Heart right ventricle (tissue), 16 donors: ENCODE results near the gene RGS16. TPM values are rescaled to one million over a fixed set of nuclear protein-coding genes. Genes with fewer than 3 reads are reported as not detected.
A peak's percentile ranks its signal among the peaks of the same experiment; 100 is the strongest.
"Not testable (repeated sequence)": the region's sequence is repeated elsewhere in the genome, so short reads cannot be mapped to it uniquely, and the experiment has no call there.

Experiments used
- ATAC-seq, 8 donors: fragments of 200-7000 bp; cut with Tn5 transposase; one replicate each; pipeline ENCODE4 v1.9.1; 2020; ENCODE audit warnings: mild to moderate bottlenecking in 8 of 8, moderate library complexity in 8 of 8, moderate number of reproducible peaks in 1 of 8
- DNase-seq, 2 donors: peaks; one replicate each; pipeline ENCODE4 v3.0.0-alpha.2; 2020
- H3K27ac ChIP-seq, 10 donors: fragments of 200-600 bp; sonication (generic) in 2 of 10; one replicate each; pipeline versions ENCODE4 v1.5.0 to v1.8.0; 2020 to 2022; ENCODE audit warnings: mild to moderate bottlenecking in 3 of 10
- H3K27me3 ChIP-seq, 7 donors: fragments of 200-600 bp; one replicate each; pipeline ENCODE4 v1.8.0; 2021 to 2022; ENCODE audit warnings: mild to moderate bottlenecking in 2 of 7
- H3K36me3 ChIP-seq, 9 donors: fragments of 200-600 bp; sonication (generic) in 1 of 9; one replicate each; pipeline versions ENCODE4 v1.5.0 to v1.8.0; 2020 to 2022; ENCODE audit warnings: mild to moderate bottlenecking in 2 of 9
- H3K4me1 ChIP-seq, 9 donors: fragments of 200-600 bp; sonication (generic) in 1 of 9; one replicate each; pipeline versions ENCODE4 v1.5.0 to v1.8.0; 2020 to 2022; ENCODE audit warnings: mild to moderate bottlenecking in 4 of 9
- H3K4me3 ChIP-seq, 10 donors: fragments of 200-600 bp; sonication (generic) in 2 of 10; one replicate each; pipeline versions ENCODE4 v1.5.0 to v1.8.0; 2020 to 2022; ENCODE audit warnings: mild to moderate bottlenecking in 7 of 10, moderate library complexity in 2 of 10
- H3K9me3 ChIP-seq, 11 donors: fragments of 200-600 bp in 10 of 11; sonication (generic) in 2 of 11; one replicate each; pipeline versions ENCODE4 v1.5.0 to v1.8.0; 2013 to 2022; ENCODE audit warnings: mild to moderate bottlenecking in 2 of 11, control low read depth in 1 of 11, moderate library complexity in 1 of 11
- WGBS, 2 donors: extraction: QIAGEN DNeasy Blood & Tissue Kit; methylation state at CpG; one replicate each; pipeline ENCODE4 v1.1.7; 2013; ENCODE audit warnings: inconsistent platforms in 1 of 2; 5-methylcytosine and 5-hydroxymethylcytosine counted together
- intact Hi-C, 10 donors: fragments of 100-400 bp; cut with DNase I; formaldehyde crosslinking; loops; one replicate each; pipeline versions ENCODE4 v1.11.1 to v1.14.2; 2022
- polyA plus RNA-seq, 2 donors: library from polyadenylated mRNA; stranded (reverse); fragments of 200-250 nt; gene quantifications; one replicate each; pipeline ENCODE4 v1.2.3, GENCODE V29; 2013
- total RNA-seq, 10 donors: library from RNA; stranded (reverse); fragmentation: NEBNext Ultra II Directional in 3 of 10; extraction: Animal tissue kit (Norgen Biotek cat#: 25700) in 3 of 10; gene quantifications; one replicate each; pipeline versions ENCODE4 v1.2.1 to v1.2.4, GENCODE V29; 2021 to 2023
- TF ChIP-seq, protein P1 (sequence below), 9 donors: fragments of 200-600 bp; sonication (generic) in 2 of 9; IDR thresholded peaks; one replicate each; pipeline versions ENCODE4 v1.5.0 to v1.8.0; 2021 to 2022; ENCODE audit warnings: antibody characterized with exemption in 9 of 9, mild to moderate bottlenecking in 5 of 9, moderate library complexity in 1 of 9
- donor health status: Arrhythmogenic right ventricular cardiomyopathy.
- donor health status: ischemic (EF 13 %, LVEDD 7.1; RV severe dilation, severe dysfunction).
- donor health status: healthy with polysubstance abuse.
- donor health status: DM: no; HTN: yes; CAD: no.
- donor health status: DM: no; HTN: no; CAD: no.
- donor health status: ischemic (EF 25% LVEDD 6.9; RV normal size, moderate dysfunction).
- donor health status: ischemic (EF 25% LVEDD 5.7; RV mildly dilated, moderate dysfunction).
- donor health status: healthy.
- donor health status: DM: yes; HTN: yes; CAD: no.
- donor health status: Ischemic cardiomyopathy.
- donor health status: ischemic (EF 35%, LVEDD 5.7; RV mildly dilated, moderate dysfunction).
- donor health status: nonischemic (EF 11% LVEDD 7.7; RV severe dilation, severe dysfunction).
- donor health status: DM: yes; HTN: yes; CAD: no.
- donor health status: PGD.
- donor health status: ischemic (EF 29% LVEDD 5.4; RV normal size, mild dysfunction).
- donor health status: nonischemic (EF 23%, LVEDD 6.1; RV moderate dilation, normal function).

RGS16 gene
- total and polyA plus RNA-seq, 12 donors = 0.42 to 8.7 (median 2.3) TPM

DNA sequence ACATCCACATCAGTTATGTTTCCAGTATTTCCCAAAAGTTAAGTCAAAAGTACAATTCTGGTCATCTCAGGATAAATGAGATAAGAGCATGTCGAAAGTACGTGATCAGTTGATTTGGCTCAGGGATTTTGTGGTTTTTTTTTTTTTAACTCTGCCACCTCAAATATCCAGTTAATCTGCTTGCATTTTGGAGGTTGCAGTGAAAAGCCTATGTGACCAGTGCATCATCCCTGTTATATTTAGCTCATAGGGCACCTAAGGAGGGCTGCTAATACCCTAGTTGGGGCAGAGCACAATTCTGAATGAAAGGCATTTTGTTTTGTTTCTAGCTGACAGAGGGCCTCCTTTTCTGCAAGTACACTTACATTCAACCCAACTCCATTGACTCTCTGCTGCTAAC is 31.7 kb upstream of the RGS16 start:
- TF ChIP-seq, protein P1, sequence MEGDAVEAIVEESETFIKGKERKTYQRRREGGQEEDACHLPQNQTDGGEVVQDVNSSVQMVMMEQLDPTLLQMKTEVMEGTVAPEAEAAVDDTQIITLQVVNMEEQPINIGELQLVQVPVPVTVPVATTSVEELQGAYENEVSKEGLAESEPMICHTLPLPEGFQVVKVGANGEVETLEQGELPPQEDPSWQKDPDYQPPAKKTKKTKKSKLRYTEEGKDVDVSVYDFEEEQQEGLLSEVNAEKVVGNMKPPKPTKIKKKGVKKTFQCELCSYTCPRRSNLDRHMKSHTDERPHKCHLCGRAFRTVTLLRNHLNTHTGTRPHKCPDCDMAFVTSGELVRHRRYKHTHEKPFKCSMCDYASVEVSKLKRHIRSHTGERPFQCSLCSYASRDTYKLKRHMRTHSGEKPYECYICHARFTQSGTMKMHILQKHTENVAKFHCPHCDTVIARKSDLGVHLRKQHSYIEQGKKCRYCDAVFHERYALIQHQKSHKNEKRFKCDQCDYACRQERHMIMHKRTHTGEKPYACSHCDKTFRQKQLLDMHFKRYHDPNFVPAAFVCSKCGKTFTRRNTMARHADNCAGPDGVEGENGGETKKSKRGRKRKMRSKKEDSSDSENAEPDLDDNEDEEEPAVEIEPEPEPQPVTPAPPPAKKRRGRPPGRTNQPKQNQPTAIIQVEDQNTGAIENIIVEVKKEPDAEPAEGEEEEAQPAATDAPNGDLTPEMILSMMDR (IDR thresholded peaks at IDR 0.05) = no peak
- H3K27me3 ChIP-seq = no peaks in the 10 kb centered on the region
- peaks cover 0 to 16% (median 0%) of the 10 kb centered on the region in 9 donors for H3K4me1 ChIP-seq
- intact Hi-C loops = no loop called here
- 82 to 89% methylated on average over 2 of the region's 2 CpGs for WGBS, 2 donors
- no peaks in the 10 kb centered on the region for H3K36me3 ChIP-seq
- ATAC-seq (no peak), DNase-seq (no peak)
- no peaks in the 10 kb centered on the region for H3K9me3 ChIP-seq
- no peak overlapping the region for H3K27ac ChIP-seq
- H3K4me3 ChIP-seq = no peak overlapping the region

- Histone ChIP-seq H3K36me3 (no peaks in the 10 kb centered on the region), H3K27me3 (no peaks in the 10 kb centered on the region), H3K4me3 (no peak overlapping the region), H3K4me1 (peaks cover 0 to 27% (median 4%) of the 10 kb centered on the region in 9 donors), H3K9me3 (no peaks in the 10 kb centered on the region), H3K27ac (no peak overlapping the region)
- intact Hi-C loops = no loop called here
- TF ChIP-seq, protein P1 (IDR thresholded peaks at IDR 0.05) = no peak
- DNase-seq (no peak), ATAC-seq (no peak)
- 94 to 95% methylated on average over 9 of the region's 9 CpGs for WGBS, 2 donors
Observed at GRCh38 chr1:182634306-182635072, 30.3 kb upstream of the RGS16 start.

DNA sequence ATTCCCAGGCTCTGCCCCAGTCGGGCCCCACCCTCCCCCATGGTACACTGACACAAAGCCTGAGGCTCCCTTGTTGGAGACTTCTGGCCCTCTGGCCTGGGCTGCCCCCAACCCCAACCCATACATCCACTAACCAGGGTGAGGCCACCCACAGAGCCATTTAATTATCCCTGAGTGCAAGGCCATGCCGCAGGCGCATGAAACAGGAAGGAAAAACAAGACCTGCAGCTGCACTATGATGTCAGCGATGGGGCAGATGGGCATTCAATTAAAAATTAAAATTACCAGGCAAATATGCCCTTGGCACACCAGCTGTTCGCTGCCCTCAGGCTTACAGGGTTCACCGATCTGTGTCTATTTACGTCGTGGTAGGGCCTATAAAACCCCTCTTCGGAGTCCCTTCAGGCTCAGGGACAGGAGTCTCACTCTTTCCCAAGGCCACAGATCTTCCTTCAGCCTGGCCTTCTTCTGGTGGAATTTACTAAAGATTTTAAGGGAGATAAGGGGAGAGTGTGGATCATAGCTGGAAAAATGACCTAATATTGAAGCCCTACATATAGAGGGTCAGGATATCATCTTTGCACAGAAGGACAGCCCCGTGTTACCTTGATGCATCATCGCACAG is 29.6 kb upstream of the RGS16 start:
- WGBS, 2 donors = 66 to 82% methylated on average over 11 of the region's 11 CpGs
- Histone ChIP-seq H3K27me3 (no peaks in the 10 kb centered on the region), H3K4me1 (peaks cover 0 to 33% (median 8%) of the 10 kb centered on the region in 9 donors), H3K27ac (no peak overlapping the region), H3K9me3 (no peaks in the 10 kb centered on the region), H3K36me3 (no peaks in the 10 kb centered on the region), H3K4me3 (no peak overlapping the region)
- DNase-seq = no peak
- ATAC-seq = peak in 4 of 8 donors; percentile 31 to 56 (median 44)
- intact Hi-C loops = no loop called here
- TF ChIP-seq, protein P1 (IDR thresholded peaks at IDR 0.05) = no peak

GRCh38 chr1:182633031-182633430 is 28.8 kb upstream of the RGS16 start:
- no peak overlapping the region for H3K4me3 ChIP-seq
- no peak for ATAC-seq
- no peaks in the 10 kb centered on the region for H3K36me3 ChIP-seq
- TF ChIP-seq, protein P1 (IDR thresholded peaks at IDR 0.05) = no peak
- intact Hi-C loops = no loop called here
- no peak overlapping the region for H3K27ac ChIP-seq
- H3K9me3 ChIP-seq = no peaks in the 10 kb centered on the region
- H3K4me1 ChIP-seq = peaks cover 0 to 33% (median 8%) of the 10 kb centered on the region in 9 donors
- no peaks in the 10 kb centered on the region for H3K27me3 ChIP-seq
- no peak for DNase-seq

DNA sequence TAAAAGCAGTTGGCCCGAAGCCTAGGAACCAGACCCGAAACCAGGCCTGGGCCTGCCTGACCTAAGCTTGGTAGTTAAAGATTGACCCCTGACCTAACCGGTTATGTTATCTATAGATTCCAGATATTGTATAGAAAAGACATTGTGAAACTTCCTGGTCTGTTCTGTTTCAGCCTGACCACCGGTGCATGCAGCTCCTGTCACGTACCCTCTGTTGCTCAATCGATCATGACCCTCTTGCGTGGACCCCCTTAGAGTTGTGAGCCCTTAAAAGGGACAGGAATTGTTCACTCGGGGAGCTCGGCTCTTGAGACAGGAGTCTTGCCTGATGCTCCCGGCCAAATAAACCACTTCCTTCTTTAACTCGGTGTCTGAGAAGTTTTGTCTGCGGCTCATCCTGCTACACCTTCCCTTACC is 28.3 kb upstream of the RGS16 start:
- H3K4me3 ChIP-seq, intact Hi-C loops, H3K27ac ChIP-seq, H3K9me3 ChIP-seq, H3K36me3 ChIP-seq, H3K27me3 ChIP-seq, ATAC-seq, DNase-seq: not testable (repeated sequence)
- peaks cover 0 to 33% (median 8%) of the 10 kb centered on the region in 9 donors for H3K4me1 ChIP-seq
- WGBS, 2 donors = 65 to 67% methylated on average over 12 of the region's 12 CpGs
